ENCODE data around the gene KBTBD6.
"Not testable (repeated sequence)": the region's sequence is repeated elsewhere in the genome, so short reads cannot be mapped to it uniquely, and the experiment has no call there.

Gene KBTBD6

DNA sequence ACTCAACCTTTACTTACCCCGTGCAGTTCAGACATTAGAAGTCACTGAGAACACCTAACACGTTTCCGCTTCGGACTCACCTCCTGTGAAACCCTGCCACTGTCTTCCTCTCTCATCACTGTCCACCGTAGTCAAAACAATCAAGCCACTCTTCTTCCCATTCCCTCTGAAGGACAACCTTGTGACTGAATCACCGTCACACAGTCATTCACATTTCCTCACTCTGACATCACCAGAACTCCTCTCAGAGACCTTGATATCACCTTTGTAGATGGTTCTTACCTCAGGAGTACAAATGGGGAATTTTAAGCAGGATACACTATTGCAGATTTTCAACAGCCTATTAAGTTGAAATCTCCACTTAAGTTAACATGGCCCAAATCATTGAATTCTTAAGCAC is 1.3 kb upstream of the KBTBD6 start:
- no peak for DNase-seq (ENCODE audit: low read depth in 4 of 4, low spot score in 1 of 4)

DNA sequence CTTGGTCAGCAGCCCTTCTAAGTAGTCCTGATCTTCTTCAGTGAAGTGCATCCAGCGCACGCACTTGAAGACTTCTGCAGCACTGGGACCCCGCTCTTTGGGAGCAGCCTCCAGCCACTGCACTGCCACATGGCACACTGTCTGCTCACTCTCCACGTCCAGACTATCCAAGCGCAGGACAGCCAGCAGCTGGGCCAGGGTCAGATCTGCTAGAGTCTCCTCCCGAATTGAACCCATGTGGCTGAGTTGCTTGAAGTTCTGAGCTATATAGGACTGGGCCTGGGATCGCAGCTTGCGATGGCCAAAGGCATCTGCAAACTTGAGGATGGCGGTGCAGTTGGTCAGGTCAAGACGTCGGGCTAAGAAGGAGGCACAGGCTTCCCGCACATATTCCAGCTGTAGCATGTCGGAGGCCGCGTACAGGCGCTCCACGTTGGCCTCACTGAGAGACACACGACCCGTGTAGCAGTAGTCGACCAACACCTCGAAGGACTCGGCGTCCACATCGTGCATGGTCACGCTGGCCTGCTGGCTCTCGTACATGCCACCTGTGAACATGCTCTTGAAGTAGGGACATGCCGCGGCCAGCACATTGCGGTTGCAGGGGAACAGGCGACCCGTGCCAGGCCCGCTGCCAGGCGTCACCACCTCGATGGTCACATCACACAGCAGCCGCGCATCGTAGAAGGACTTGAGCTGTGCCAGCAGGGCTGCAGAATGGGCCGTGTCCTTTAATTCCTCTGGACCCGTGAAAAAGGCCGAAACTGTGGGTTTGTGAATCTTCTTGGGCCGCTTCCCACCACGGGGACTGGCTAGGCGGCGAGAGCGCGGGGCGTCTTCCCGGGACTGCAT is 716 bp downstream of the KBTBD6 start:
- DNase-seq (ENCODE audit: low read depth in 4 of 4, low spot score in 1 of 4): not testable (repeated sequence)

GRCh38 chr13:41131189-41131588 is 1.4 kb downstream of the KBTBD6 start:
- not testable (repeated sequence) for DNase-seq (ENCODE audit: low read depth in 4 of 4, low spot score in 1 of 4)

- no peak for DNase-seq (ENCODE audit: low read depth in 4 of 4, low spot score in 1 of 4)
Measured at GRCh38 chr13:41130356-41130755, 2.2 kb downstream of the KBTBD6 start.

DNA sequence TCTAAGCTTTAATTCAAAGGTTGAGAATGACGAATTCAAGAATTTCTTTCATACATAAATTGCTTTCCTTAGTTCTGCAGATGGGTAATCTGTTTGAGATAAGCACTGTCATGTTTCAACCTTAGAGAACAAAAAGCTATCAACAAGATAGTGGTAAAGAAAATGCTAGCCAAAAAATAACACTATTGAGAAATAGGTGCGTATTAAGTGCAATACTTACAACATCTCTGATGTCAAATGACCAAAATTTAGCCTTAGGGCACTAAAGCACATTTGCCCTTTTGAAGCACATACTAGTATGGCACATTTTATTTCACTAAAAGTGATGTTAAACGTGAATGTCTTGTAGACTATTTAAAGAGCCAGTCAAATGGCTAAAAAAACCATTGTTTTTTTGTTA is 4.9 kb downstream of the KBTBD6 start:
- DNase-seq (ENCODE audit: low read depth in 4 of 4, low spot score in 1 of 4): no peak

- no peak for DNase-seq (ENCODE audit: low read depth in 4 of 4, low spot score in 1 of 4)
Measured at GRCh38 chr13:41122838-41123237, 9.8 kb downstream of the KBTBD6 start.

DNA sequence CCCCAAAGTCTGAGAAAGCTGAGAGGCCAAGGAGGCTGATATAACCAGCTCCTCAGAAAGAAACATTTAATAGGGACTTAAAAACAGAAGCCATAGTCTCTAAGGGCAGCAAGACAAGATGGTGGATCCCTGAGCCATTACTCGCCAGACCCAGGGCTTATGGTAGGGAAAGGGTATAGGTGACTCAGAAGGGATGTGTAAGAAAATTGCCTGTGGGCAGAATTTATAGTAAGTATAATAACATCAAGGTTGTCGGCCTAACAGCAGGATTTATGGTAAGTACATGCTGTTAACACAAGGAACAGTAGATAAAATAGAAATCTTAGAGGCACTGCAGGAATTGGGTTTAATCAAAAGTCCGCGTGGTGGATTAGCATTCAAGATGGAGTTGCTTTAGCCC is 14.7 kb downstream of the KBTBD6 start:
- DNase-seq (ENCODE audit: low read depth in 4 of 4, low spot score in 1 of 4): no peak

DNA sequence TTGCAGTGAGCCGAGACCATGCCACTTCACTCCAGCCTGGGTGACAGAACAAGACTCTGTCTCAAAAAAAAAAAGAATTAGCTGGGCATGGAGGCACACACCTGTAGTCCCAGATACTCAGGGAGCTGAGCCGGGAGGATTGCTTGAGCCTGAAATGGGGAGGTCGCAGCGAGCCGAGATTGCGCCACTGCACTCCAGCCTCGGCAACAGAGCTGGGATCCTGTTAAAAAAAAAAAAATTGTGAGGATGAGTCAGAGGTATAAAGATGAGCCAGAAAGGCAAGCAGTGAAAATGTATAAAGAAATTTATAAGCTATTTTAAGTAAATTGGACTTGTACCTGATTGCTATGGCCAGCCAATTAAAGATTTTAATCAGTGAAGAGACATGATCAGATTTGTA is 21.1 kb downstream of the KBTBD6 start:
- no peak for DNase-seq (ENCODE audit: low read depth in 4 of 4, low spot score in 1 of 4)

- no peak for DNase-seq (ENCODE audit: low read depth in 4 of 4, low spot score in 1 of 4)
Measured at GRCh38 chr13:41107584-41108014, 25.0 kb downstream of the KBTBD6 start.

GRCh38 chr13:41107104-41107571 is 25.5 kb downstream of the KBTBD6 start:
- no peak for DNase-seq (ENCODE audit: low read depth in 4 of 4, low spot score in 1 of 4)

- no peak for DNase-seq (ENCODE audit: low read depth in 4 of 4, low spot score in 1 of 4)
Measured at GRCh38 chr13:41099986-41100385, 32.6 kb downstream of the KBTBD6 start.

DNA sequence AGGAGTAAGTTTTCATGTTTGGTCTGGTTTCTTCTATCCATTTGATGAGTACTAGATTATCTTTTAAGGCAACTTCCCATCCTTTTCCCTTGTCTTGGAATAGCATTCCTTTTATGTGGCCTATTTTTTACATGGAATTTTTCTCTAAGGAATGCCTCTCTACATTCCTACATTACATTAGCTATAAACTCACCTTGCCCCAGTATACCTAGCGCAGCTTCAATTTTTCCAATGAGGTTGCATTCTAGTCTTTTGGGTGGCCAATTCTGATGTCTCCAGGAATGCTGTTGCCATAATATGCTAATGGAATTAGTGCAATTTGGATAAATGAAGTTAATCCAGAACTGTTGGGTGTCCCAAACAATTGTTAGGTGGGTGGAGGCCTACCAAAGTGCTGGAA is 33.8 kb downstream of the KBTBD6 start:
- no peak for DNase-seq (ENCODE audit: low read depth in 4 of 4, low spot score in 1 of 4)

DNA sequence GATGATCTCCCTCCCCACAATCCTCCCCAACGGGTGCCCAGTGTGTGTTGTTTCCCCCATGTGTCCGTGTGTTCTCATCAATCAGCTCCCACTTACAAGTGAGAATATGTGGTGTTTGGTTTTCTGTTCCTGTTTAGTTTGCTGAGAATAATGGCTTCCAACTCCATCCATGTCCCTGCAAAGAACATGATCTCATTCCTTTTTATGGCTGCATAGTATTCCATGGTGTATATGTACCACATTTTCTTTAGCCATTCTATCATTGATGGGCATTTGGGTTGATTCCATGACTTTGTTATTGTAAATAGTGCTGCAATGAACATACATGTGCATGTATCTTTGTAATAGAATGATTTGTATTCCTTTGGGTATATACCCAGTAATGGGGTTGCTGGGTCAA is 36.9 kb downstream of the KBTBD6 start:
- DNase-seq (ENCODE audit: low read depth in 4 of 4, low spot score in 1 of 4): not testable (repeated sequence)

- DNase-seq (ENCODE audit: low read depth in 4 of 4, low spot score in 1 of 4): no peak
Measured at GRCh38 chr13:41085961-41086585, 46.5 kb downstream of the KBTBD6 start.

DNA sequence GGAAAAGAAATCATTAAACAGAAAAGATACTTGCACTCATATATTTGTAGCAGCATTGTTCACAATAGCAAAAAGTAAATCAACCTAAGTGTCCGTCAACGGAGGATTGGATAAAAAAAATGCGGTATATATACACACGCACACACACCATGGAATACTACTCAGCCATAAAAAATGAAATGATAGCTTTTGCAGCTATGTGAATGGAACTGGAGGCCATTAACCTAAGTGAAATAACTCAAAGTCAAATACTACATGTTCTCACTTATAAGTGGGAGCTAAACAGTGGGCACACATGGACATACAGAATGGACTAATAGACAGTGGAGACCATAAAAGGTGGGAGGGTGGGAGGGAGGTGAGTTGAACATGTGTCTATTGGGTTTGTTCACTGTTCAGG is 52.9 kb downstream of the KBTBD6 start:
- DNase-seq (ENCODE audit: low read depth in 4 of 4, low spot score in 1 of 4): no peak
